Measurements from ENCODE around the gene PALD1. TPM values are rescaled to one million over a fixed set of nuclear protein-coding genes. Genes with fewer than 3 reads are reported as not detected.

The PALD1 gene
- total RNA-seq, 1 experiment from 2014 or later = 33.1 TPM

DNA sequence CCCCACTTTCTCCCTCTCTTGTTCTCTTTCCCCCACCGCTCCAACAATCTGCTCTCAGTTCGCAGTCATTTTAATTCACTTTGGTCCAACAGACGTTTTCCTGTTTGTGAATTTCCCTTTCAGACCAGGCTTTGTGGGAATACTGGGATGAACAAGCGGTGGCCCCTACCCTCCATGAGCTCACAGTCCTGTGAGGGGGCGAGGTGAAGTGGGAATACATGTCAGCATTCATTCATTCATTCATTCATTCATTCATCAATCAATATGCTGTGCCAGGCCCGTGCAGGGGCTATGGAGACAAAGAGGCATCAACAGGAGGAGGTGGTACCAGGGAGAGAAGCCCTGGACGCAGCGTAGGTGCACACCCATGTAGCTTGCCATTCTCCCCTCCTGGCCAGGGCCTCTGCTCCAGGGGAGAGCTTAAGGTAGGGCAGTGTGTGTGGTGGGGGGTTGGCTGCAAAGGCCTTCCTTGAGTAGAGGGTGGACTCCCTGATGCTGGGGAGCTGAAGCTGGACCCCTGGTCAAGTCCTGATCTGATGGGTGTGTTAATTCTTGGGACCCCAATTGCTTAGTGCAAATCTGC lies 107.9 kb downstream of the PALD1 start:
- Histone ChIP-seq H4K20me1 (ENCODE audit: insufficient read depth) (no peaks in the 10 kb centered on the region), H3K4me3 (replicated peaks in 1 of 2; ENCODE audit: low read depth in 1 of 2, low read length in 2 of 2) (no peak overlapping the region), H3K4me1 (ENCODE audit: control insufficient read depth in 1 of 2, insufficient read depth in 2 of 2, low read length in 2 of 2) (peaks cover 40 to 83% of the 10 kb centered on the region in 2 experiments), H2AFZ (ENCODE audit: low read depth, low read length, poor library complexity, severe bottlenecking) (no peak overlapping the region), H3K9ac (ENCODE audit: low read length) (no peak overlapping the region), H3K27ac (ENCODE audit: low read depth, low read length) (no peak overlapping the region), H3K79me2 (ENCODE audit: insufficient read depth, low read length) (no peaks in the 10 kb centered on the region), H3K9me2 (ENCODE audit: insufficient read depth) (no peaks in the 10 kb centered on the region), H3K36me3 (ENCODE audit: control insufficient read depth in 1 of 2, insufficient read depth in 2 of 2, low read length in 2 of 2) (no peaks in the 10 kb centered on the region), H3K4me2 (ENCODE audit: low read length) (no peak overlapping the region), H3K9me3 (ENCODE audit: control insufficient read depth in 1 of 2, insufficient read depth in 1 of 2, low read depth in 1 of 2, low read length in 2 of 2) (no peaks in the 10 kb centered on the region), H3K27me3 (ENCODE audit: insufficient read depth, low read length) (no peaks in the 10 kb centered on the region)
- no peak for ATAC-seq
- TF ChIP-seq ELF1 (IDR thresholded peaks at IDR 0.05; ENCODE audit: borderline replicate concordance, low read depth) (no peak), SRF (IDR thresholded peaks at IDR 0.05; ENCODE audit: low read depth) (no peak), CTCF (IDR thresholded peaks at IDR 0.05 in 2 of 3, conservative IDR thresholded peaks at IDR 0.05 in 1 of 3; ENCODE audit: borderline replicate concordance in 1 of 3, insufficient read depth in 1 of 3, low read depth in 2 of 3, low read length in 2 of 3) (no peak), TCF7L2 (IDR thresholded peaks at IDR 0.05; ENCODE audit: borderline replicate concordance, extremely low read depth, insufficient read depth, insufficient read length) (no peak), POLR2A (IDR thresholded peaks at IDR 0.05; ENCODE audit: borderline replicate concordance, extremely low read depth, insufficient read depth, insufficient read length) (no peak), ZNF274 (IDR thresholded peaks at IDR 0.05; ENCODE audit: low read depth, low read length) (no peak), EZH2 (IDR thresholded peaks at IDR 0.05) (no peak), FOSL1 (IDR thresholded peaks at IDR 0.05; ENCODE audit: low read depth) (no peak)
- TF ChIP-seq, protein P1, sequence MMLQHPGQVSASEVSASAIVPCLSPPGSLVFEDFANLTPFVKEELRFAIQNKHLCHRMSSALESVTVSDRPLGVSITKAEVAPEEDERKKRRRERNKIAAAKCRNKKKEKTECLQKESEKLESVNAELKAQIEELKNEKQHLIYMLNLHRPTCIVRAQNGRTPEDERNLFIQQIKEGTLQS (IDR thresholded peaks at IDR 0.05) = no peak
- intact Hi-C loops (cut with micrococcal nuclease) = no loop called here
- POLR2A ChIA-PET = no interaction called here
- CTCF ChIA-PET = no interaction called here
- DNase-seq (ENCODE audit: low read depth, low spot score) = no peak
- no TSS peak for BruUV-seq (replicated peaks)
- RAD21 ChIA-PET (ENCODE audit: low non-redundant PET in 1 of 2, low total read pairs in 2 of 2, uncharacterized antibody in 2 of 2, unreplicated experiment in 2 of 2) = no interaction called here

Data from HCT116 (cell line).